ENCODE measurements around the gene SLC25A38.

SLC25A38 gene

DNA sequence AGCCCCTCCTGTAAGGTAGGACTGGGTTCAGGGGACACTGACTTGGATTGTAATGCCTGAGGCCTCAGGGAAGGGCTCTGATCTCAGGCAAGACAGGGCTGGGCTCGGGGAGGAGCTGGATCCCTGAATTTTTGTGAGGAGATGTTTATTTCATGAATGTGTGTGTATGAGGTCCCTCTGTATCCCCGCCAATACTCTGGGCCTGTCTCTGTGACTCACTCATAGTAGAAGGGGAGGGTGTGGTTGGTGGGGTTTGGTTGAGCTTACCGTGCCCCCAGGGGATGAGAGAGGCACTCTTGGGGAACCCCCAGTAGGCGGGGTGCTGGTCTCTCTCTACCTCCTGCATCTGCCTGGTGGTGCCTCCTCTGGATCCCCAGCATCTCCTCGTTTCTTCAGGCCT lies 51.4 kb downstream of the SLC25A38 start:
- DNase-seq (ENCODE audit: low read depth): no peak

DNA sequence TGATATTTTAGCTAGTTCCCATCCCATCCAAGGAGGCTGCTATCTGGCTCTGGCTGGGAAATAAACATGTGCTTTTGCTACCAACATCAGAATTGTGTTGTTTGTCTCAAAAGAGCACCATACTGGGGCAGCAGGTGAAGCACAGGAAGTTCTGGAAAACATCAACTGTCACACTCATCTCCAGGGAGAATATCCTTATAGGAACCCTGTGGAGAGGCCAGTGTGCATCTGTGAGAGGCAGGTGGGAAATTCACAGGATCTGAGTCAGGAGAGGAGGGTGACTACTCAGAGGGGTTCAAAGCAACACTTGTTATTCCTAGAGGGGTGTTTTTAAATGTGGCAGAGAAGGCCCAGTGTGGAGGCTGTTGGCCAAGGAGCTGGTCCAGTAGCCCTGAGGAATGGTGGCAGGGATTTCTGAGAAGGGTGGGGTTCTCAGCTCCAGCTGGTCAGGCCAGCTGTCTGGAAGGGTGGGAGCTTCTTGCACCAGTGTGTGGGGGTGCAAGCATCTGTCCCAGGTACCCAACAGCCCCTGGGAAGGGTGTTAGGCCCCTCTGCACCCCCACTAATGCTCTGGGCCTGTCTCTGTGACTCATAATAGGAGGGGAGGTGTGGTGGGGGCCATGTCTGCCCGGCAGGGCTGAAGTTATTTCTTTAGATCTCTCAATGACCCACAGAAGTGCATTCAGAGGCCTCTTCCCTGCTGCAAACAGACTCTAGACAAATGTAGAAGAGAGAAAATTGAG lies 52.0 kb downstream of the SLC25A38 start:
- no peak for DNase-seq (ENCODE audit: low read depth)

DNA sequence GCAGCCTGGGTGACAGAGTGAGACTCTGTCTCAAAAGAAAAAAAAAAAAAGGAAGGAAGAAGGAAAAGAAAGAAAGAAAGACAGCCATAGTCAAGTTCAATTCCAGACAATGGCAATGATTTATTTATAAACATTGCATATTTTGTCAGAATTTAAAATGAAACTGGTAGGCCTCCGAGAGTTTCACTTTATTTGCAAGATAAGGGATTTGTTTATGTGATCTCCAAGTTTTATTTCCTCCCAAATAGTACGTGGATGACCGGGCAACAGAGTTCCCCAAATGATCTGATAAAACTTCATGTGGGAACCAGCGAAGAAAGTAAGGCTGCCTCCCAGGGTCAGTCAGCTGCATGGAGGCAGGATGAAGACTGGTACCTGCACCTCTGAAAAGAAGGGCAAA lies 55.7 kb downstream of the SLC25A38 start:
- no peak for DNase-seq (ENCODE audit: low read depth)

DNA sequence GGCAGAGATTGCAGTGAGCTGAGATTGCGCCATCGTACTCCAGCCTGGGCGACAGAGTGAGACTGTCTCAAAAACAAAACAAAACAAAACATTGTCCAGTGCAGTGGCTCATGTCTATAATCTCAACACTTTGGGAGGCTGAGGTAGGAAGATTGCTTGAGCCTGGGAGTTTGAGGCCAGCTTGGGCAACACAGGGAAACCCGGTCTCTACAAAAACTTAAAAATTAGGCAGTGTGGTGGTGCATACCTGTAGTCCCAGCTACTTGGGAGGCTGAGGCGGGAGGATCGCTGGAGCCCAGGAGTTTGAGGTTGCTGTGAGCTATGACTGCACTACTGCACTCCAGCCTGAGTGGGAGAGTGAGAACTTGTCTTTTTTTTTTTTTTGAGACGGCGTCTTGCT lies 57.1 kb downstream of the SLC25A38 start:
- no peak for DNase-seq (ENCODE audit: low read depth)

DNA sequence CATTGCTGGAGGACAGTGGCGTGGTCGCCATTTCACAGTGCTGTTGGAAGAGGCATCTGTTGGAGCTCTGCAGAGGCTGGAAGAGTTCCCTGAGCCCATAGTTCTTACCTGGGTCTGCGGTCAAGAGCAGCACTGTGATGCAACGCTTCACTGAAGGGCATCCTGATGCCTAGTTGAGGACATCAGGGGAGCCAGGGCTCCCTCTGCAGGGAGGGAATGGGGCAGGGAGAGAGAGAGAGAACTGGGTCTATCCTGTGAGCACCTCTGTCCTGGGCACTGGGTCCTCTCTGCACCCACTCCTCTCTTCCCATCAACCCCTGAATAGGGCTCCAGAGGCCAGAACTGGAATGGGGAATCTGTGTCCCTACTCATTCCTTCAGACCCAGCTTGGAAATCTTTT lies 60.4 kb downstream of the SLC25A38 start:
- DNase-seq (ENCODE audit: low read depth): no peak

DNA sequence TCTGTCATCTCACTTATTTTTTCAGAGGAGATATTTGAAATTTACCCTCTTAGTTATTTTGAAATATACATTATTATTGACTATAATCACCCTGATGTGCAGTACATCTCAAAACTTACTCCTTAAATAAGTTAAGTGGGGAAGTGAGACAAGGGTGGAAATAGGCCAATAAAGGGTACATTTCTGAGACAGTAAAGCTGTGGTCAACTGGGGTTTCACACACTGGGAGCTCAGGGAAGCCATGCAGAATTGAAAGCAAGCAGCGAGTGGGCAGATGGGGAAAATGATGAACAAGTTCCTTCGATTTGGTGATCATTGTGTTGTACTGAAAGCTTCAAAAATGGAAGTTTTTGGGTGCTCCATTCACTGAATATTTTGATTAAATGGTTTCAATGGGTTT lies 62.8 kb downstream of the SLC25A38 start:
- DNase-seq (ENCODE audit: low read depth): no peak

DNA sequence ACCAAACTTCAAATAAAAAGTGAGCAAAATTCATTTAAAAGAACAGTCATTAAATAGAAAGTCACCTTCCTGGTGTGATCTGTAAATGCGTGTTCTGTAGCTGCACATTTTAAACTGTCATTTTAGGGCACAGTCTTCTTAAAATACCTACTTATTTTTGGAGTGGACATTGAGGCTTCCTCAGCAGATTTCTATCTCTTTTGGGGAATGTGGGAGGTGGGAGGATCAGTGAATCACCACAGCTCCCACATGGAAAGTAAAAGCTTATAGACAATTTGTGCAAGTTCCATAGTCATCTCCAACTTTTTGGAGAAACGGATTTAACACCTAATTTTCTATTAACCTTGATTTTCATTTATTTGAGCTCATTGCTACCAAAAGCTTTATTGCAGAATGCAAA lies 63.3 kb downstream of the SLC25A38 start:
- no peak for DNase-seq (ENCODE audit: low read depth)
